Testis (tissue), 2 donors: ENCODE data around the gene ETS2.

ENCODE experiments used
- CTCF ChIP-seq, 3 experiments: fragments of 450-650 bp in 2 of 3; fragments of 200-600 bp in 1 of 3; sonication (generic) in 1 of 3; IDR thresholded peaks; one replicate each; pipeline ENCODE4 v1.5.1; 2016 to 2019; ENCODE audit warnings: antibody characterized with exemption in 3 of 3, mild to moderate bottlenecking in 2 of 3, moderate library complexity in 1 of 3
- POLR2A ChIP-seq: fragments of 450-650 bp; IDR thresholded peaks from one replicate; pipeline ENCODE4 v1.6.1; 2017; ENCODE audit warnings: antibody characterized with exemption, mild to moderate bottlenecking, moderate library complexity

GRCh38 chr21:38790961-38791360 lies 14.8 kb upstream of the ETS2 start:
- no peak for TF ChIP-seq CTCF (IDR thresholded peaks at IDR 0.05)
- TF ChIP-seq POLR2A = no peak
